Measurements from ENCODE around the gene MYO6.
"Not testable (repeated sequence)": the region's sequence is repeated elsewhere in the genome, so short reads cannot be mapped to it uniquely, and the experiment has no call there.

The MYO6 gene

DNA sequence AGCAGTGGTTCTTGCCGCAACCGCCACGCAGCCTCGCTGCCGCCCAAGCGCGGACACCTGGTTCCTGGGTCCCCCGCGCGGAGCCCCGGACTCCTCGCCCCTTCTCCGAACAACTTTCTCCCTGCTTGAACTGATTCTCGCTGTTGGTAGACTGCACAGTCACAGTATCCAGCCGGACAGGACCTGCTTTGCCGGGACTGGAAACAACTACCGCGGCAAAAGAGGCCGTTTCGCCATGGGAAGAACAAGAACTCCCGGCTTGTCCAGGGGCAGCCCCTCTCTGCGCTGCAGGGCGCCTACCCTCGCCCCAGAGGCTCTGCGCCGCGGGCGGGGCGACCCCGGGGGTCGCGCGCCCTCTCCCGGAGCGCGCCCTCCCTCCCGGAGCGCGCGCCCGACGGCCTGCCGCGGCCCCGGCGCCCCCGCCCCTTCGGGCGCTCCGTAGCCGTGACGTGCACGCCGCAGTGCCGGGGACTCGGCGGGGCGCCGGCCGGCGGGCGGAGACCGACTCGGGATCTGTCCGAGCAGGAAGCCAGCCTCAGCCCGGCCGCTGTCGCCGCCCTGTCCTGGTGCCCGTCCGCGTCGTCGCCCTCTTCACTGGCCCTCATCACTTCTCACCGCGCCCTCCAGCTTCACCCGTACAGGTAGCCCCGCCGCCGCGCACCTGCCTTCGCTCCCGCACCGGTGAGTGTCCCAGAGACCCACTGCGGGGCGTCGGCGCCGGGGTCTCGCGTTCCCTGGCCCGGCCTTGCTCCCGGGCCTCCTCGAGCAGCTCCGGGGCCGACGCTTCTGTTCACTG lies at the start of gene MYO6:
MYO6 (plus strand) TSS at position 497 of the 796 bp plus-strand sequence. CDS start 68,309 bp downstream, outside the sequence.
- no peak for DNase-seq (ENCODE audit: low read depth)

DNA sequence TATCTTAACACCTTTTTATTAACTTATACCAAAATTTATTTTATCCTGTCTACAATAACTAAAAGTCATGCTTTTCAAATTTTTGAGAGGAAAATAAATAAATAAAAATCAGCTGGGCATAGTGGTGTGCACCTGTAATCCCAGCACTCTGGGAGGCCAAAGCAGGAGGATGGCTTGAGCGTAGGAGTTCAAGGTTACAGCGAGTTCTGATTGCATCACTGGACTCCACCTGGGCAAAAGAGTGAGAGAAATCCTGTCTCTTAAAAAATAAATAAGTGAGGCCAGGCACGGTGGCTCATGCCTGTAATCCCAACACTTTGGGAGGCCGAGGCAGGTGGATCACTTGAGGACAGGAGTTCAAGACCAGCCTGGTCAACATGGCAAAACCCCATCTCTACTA lies 40.7 kb upstream of the MYO6 start:
- not testable (repeated sequence) for DNase-seq (ENCODE audit: low read depth)

DNA sequence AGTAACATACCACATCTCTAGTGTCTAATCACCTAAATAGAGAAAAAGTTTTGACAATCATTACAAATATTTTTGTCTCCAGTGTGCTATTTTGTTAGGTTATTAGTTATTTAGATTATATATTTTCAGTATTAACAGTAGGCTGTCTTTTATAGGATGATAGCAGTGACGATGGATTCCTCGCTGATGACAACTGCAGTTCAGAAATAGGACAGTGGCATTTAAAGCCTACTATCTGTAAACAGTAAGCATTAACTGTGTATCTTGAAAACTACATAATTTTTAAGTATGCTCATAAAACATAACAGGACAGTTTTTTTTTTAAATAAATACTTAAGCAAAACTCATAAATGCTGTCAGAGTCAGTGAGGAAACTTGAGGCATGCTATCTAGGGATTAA lies 37.9 kb upstream of the MYO6 start:
- no peak for DNase-seq (ENCODE audit: low read depth)

DNA sequence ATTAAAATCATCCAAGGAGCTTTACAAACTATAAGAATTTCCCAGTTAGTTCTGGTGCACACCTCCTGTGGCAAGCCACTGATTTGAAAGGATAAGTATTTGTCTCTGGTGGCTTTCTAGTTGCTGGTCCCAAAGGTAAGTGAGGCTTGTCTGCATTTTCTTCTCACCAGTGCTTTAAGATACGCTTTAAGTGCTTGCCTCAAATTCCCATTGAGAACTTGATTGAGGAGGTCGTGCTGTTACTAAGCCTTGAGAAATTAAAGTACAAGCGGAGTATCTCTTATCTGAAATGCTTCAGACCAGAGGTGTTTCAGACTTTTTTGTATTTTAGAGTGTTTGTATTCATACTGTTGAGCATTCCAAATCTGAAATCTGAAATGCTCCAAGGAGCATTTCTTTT lies 29.9 kb upstream of the MYO6 start:
- DNase-seq (ENCODE audit: low read depth): no peak

DNA sequence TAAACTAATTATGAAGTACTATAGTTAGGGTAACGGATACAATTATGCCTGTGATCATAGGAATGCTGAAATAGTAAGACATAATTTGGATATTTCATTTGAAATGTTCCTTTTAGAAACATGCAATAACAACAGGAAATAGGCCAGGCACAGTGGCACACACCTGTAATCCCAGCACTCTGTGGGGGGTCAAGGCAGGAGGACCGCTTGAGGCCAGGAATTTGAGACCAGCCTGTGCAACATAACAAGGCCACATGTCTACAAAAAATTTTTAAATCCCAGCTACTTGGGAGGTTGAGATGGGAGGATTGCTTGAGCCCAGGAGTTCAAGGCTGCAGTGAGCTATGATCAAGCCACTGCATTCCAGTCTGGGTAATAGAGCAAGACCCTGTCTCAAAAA lies 25.7 kb upstream of the MYO6 start:
- DNase-seq (ENCODE audit: low read depth): no peak

DNA sequence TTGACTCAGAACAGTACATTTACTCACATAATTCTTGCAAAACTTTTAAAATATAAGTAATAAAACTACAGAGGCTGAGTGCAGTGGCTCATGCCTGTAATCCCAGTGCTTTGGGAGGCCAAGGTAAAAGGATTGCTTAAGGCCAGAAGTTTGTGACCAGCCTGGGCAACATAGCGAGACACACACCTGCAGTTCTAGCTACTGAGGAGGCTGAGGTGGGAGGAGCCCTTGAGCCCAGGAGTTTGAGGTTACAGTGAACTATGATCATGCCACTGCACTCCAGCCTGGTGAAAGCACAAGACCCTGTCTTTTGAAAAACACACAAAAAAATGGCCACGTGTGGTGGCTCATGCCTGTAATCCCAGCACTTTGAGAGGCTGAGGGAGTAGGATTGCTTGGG lies 21.8 kb upstream of the MYO6 start:
- no peak for DNase-seq (ENCODE audit: low read depth)

DNA sequence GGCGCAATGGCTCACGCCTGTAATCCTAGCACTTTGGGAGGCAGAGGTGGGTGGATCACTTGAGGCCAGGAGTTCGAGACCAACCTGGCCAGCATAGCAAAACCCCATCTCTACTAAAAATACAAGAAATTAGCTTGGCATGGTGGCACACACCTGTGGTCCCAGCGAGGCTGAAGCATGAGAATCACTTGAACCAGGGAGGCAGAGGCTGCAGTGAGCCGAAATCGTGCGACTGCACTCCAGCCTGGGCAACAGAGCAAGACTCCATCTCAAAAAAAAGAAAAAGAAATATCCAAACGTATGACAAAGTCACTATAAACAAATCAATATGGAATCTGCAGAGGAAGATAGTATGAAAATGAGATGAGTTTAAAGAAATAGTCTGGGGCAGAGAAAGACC lies 18.0 kb upstream of the MYO6 start:
- not testable (repeated sequence) for DNase-seq (ENCODE audit: low read depth)

DNA sequence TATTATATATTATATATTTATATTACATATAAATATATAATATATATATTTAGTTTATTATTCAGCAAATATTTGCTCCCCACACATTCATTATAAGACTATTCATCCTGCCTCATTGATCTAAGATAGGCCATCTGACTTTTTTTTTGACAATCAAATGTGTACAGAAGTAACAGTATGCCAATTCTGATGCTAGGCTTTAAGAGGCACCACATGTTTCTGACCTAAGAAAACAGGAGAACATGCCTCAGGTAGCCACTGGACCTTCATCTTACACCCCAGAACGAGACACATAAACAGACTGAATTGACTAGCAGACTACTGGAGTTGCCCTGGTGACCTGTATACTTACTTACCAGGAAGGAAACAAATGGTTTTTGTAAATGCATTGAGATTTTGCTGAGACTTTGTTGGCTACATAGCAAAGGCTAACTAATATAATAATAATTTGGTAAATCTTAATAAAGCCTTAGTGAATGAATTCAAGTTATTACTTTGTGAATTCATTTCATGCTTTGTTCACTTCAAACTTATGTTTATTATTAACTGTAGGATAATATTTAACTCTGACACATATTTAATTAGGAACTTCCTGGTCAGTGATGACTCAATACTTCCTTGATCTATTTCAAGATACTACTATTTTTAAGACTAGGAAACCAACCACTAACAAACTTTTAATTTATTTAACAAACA lies 13.4 kb upstream of the MYO6 start:
- DNase-seq (ENCODE audit: low read depth): no peak

DNA sequence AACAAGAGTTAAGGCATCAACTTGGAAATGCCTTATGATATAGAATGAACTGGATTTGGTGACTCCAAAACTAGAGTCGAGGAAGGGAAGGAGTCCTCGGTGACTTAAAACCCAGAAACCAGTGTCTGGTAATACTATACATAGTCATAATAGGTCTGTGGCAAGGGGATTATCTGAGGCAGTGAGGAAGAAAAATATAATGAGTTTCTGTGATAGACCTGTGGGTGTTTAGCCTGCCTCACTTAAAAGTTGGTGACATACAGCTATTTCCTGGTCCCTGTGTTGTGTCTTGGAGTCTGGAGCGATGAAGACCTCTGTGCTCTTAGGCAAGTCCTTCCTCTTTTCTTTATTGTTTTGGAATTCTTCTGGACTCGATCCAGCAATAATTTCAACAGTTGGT lies 5.1 kb upstream of the MYO6 start:
- no peak for DNase-seq (ENCODE audit: low read depth)

DNA sequence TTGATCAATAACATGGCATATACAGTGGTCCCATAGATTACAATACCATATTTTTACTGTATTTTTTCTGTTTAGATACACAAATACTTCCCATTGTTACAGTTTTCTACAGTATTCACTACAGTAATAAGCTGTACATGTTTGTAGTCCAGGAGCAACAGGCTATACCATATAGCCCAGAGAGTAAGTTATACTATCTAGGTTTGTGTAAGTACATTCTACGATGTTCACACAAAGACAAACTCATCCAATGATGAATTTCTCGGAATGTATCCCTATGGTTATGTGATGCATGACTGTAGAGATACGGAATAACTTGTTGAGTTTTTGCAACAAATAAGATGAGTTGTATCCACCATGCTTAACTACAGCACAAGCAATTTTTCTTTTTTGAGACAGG lies 3.6 kb upstream of the MYO6 start:
- no peak for DNase-seq (ENCODE audit: low read depth)

DNA sequence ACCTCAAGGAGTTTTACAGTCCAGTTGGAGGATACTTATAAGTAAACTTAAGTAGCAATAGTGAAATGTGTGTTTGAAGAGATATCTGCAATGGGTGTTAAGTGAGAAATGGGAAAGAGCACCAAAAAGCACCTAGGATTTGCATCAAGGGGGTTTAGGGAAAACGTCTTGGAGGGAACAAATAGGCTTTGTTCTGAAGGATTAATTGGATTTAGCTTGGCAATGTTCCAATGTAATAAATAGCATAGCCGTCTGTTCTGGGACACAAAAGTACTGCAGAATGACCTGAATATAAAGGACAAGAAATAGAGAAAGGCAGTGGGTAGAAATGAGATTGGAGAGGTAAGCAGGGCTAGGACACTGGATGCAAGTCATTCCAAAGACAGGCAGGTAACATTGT lies 2.8 kb upstream of the MYO6 start:
- DNase-seq (ENCODE audit: low read depth): no peak

DNA sequence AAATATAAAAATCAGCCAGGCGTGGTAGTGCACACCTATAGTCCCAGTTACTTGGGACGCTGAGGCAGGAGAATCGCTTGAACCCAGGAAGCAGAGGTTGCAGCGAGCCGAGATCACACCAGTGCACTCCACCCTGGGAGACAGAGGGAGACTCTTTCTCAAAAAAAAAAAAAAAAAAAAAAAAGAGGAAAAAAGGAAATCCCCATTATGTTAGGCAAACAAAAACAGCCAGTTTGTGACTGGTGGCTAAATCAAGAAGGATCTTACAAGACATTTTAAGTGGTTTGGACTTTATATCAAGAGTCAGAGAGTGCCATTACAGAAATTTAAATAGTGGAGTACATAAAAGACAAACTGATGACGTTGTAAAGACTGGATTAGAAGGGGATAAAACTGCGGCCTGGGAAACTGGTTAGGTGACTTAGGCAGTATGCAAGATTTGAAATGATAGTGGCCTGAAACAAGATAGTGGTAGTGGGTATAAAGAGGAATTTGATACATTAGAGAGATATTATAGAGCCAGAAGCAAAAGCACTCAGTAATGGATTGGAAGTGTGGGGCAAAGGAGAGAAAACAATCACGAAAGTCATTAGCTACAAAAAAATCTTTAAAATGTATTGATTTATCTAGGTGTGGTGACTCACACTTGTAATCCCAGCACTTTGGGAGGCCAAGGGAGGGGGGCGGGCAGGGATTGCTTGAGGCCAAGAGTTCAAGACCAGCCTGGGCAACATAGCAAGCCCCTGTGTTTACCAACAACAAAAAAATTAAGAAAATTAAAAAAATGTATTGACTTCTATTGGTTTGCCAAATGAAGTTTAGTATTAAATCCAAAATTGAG lies 1.7 kb upstream of the MYO6 start:
- no peak for DNase-seq (ENCODE audit: low read depth)

DNA sequence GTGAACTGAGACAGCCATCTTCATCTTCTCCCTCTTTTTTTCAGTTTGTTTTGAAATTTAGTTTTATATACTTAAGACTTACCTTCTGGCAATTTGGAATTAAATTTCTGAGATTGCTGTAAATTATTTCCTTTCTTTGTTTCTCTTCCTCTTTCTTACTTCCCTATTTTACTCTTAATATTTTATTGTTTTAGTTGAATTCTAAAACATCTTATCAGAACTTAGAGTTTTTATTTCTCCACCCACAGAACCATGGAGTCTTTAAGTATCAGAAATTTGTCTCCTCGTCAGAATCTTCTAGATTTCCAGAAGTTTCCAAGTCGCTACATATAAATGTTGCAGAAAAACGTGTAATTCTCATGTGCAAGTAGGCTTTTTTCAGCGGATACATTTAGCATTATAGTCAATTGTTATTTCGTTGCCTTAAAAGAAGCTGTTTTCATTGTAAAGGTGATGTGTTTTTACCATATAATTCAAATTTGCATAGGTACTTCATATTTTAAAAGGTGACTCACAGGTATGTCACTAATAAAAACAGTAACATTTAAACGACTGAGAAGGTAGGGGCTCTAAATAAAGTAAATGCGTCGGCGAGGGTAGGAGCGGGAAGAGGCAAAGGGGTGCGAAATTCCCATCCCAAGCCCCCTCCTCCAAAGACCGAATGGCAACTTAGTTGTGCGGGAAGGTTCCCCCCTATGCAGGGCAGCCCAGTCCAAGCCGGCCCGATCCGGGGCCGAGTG lies 866 bp upstream of the MYO6 start:
- DNase-seq (ENCODE audit: low read depth): no peak

DNA sequence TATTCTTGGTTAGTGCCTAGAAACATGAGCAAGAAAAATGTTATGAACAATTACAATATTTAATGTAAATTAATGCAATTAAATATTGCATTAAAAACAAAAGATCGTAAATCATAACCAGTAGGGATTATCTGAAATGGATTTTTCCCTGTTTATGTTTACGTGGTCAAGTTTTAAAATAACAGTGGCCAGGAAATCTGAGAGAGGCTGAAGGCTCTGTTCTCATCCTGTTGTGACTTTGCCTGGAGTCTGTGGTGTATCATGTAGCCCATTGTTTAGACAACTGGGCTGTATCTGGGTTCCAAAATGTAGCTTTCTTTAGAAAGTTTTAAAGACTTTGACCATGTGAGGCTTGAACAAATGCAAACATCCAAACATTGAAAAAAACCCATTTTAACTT lies 2.4 kb downstream of the MYO6 start:
- no peak for DNase-seq (ENCODE audit: low read depth)

DNA sequence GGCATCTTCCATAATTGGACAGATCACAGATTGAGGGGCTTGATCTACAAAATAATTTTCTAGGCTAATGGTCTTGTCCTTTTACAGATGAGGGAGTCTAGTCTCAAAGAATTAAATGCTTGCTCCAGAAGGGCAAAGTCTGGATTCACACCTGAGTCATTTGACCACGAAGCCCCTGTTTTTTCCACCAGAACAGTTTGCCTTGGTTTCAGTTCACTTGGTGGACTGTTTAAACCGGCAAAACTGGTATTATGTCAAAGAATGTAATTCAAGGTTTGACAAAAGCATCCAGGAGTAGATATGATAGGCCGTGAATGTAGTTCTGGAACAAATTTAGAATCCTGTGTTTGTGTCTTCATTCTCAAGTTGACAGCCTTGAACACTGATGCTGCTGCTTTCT lies 3.3 kb downstream of the MYO6 start:
- no peak for DNase-seq (ENCODE audit: low read depth)

DNA sequence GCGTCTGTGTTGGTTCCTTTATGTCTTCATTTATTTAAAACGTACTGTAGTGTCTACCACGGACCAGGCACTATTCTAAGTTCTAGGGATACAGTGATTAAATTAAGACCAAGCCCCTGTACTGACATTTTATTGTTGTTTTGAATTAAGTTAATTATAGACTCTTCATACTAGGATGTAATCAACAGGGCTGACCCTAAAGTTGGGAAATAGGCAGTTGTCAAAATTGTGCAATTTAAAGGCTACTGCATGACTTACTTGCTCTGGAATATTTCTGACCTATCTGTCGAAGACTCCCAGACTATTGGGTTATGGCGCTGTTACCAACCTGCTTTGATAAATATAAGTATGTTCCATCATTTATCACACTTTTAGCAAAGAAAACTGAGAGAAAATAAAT lies 6.7 kb downstream of the MYO6 start:
- DNase-seq (ENCODE audit: low read depth): no peak

DNA sequence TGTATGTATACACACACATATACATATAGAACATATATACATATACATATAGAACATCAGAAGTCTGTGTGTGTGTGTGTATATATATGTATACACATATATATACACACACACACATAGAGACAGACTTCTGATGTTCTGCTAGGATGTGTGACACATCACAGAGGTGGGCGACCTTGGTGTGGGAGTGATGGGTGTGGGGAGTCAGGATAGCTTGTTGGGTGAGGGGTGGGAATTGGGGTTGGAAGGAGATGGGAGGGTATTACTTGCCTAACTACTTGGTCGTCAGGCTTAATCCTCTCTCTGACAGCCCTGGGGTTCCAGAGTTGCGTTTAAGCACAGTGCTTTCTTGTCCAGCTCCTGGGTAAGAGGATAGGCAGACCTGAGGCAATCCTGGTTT lies 8.3 kb downstream of the MYO6 start:
- DNase-seq (ENCODE audit: low read depth): no peak

DNA sequence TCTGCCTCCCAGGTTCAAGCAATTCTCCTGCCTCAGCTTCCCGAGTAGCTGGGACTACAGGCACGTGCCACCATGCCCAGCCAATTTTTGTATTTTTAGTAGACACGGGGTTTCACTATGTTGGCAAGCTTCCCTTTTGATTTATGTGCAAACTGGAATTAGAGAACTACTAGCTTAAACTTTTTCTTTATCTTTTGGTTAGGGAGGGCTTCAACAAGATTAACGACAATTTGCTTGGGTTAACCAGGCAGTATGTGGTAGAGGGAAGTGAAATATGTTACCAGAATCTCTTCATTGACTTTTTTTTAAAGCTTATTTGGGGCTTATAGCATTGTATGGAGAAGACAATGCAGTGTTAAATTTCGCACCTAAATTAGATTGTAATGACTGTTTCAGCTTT lies 9.0 kb downstream of the MYO6 start:
- no peak for DNase-seq (ENCODE audit: low read depth)

DNA sequence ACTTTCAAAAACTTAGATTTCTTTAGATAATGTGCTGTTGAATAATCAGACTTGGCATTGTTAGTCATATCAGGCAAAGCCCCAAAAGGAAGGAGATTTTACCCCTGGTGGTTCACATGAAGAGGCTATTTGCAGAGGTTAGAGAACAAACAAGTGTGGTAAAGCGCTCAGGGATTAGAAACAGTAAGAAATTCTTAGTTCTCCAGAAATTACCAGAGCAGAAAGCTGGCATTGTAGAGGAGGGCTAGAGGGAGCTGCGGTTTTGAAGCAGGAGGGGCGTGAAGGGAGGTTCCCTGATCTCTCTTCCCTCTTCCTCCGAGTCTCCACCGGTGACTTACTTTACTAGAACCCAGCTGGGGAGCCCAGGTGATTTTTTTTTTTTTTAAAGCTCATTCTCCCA lies 10.2 kb downstream of the MYO6 start:
- no peak for DNase-seq (ENCODE audit: low read depth)

DNA sequence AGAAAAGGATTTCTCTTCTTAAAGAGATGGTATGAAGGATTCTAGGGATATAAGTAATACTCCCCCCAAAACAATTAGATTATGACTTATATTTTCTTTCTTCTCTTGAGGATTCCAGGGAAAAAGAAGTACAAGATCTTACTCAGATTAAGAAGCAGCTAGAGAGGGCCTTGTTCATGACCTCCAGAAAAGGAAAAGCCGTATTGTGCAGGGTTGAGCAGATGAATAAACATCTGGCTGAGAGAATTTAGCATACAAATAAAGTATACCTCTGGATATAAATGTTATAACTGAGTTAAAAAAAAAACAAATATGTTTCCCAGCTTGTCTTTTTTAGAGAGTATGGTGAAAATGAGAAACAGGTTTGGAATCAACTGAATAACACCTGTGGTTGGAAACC lies 11.3 kb downstream of the MYO6 start:
- DNase-seq (ENCODE audit: low read depth): no peak

DNA sequence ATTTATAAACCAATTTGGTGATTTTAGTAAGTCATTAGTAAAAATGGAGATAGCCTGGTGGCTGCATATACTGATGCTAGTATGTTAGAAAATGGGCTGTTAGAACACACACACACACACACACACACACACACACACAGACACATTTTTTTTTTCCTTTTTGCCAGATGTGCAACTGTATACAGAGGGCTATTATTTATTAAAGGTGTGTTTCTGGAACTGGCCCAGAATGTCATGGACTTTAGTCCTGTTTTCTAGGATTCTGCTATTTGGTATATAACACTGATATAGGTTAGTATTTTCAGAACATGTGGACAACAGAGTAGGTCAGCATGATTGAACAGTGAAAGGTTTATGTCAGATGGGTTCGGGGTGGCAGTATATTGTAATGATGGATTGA lies 12.4 kb downstream of the MYO6 start:
- no peak for DNase-seq (ENCODE audit: low read depth)

DNA sequence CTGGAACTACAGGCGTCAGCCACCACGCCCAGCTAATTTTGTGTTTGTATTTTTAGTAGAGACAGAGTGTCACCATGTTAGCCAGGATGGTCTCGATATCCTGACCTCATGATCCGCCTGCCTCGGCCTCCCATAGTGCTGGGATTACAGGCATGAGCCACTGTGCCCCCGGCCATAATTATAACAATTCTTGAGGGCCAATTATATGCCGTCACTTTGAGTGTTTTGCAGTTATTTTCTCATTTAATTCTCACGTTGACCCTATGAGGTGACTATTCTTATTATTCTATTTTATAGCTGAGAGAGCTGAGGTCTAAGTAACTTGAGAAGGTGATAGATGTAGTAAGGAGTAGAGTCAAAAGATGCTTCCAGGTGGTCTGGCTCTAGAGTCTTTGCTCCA lies 13.0 kb downstream of the MYO6 start:
- DNase-seq (ENCODE audit: low read depth): no peak

Data from activated gamma-delta T cell treated with anti-CD3 and anti-CD28 coated beads, Interleukin-2, amount 50 U/mL, for 16 hours (primary cell).